ENCODE results near the gene NEAT1. TPM values are rescaled to one million over a fixed set of nuclear protein-coding genes. Genes with fewer than 3 reads are reported as not detected.
A peak's percentile ranks its signal among the peaks of the same experiment; 100 is the strongest.

NEAT1 gene
- total RNA-seq, 4 donors from 2014 or later: 42.8 to 181 (median 96.0) TPM

DNA sequence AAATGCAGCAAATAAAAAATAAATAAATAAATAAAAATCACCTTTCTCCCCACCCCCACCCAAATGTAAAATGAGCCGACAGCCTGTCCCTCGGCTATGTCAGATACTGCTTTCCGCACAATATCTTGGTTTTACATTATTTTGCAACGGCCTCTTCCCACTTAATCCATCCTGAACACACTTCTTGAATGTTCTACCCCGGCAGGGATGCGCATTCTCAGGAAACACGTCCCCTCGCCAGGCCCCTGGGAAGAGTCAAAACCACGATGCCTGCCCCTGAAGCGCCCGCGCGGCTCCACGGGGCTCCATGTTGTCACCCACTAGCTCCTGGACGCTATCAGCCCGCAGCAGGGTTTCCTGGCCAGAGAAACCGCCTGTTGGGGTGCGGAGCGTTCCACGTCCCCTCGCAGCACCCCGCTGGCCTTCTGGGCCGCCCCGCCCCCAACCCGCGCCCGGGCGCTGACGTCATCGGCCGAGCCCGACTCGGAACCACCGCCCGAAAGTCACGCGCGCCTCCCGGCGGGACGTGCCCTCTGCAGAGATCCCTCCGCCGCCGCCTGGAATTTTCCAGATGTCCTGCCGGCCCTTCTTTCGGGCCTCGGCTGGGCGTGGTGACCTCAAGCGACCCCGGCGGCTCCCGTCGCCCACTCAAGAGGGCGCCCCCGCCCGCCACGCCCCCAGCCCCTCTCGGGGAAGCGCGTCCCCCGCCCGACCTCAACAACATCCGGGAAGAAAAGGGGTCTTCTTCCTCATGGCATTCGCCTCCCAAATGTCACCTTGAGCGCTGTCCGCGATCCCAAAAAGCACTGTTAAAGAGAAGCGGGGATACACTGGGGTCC is 585 bp upstream of the NEAT1 start:
- TF ChIP-seq POLR2A (IDR thresholded peaks at IDR 0.05; ENCODE audit: low read depth) (peak; percentile 91), EP300 (IDR thresholded peaks at IDR 0.05) (peak; percentile 96), POLR2AphosphoS5 (IDR thresholded peaks at IDR 0.05) (peak in 1 of 2 donors; percentile 100)
- TF ChIP-seq, protein P1, sequence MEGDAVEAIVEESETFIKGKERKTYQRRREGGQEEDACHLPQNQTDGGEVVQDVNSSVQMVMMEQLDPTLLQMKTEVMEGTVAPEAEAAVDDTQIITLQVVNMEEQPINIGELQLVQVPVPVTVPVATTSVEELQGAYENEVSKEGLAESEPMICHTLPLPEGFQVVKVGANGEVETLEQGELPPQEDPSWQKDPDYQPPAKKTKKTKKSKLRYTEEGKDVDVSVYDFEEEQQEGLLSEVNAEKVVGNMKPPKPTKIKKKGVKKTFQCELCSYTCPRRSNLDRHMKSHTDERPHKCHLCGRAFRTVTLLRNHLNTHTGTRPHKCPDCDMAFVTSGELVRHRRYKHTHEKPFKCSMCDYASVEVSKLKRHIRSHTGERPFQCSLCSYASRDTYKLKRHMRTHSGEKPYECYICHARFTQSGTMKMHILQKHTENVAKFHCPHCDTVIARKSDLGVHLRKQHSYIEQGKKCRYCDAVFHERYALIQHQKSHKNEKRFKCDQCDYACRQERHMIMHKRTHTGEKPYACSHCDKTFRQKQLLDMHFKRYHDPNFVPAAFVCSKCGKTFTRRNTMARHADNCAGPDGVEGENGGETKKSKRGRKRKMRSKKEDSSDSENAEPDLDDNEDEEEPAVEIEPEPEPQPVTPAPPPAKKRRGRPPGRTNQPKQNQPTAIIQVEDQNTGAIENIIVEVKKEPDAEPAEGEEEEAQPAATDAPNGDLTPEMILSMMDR (IDR thresholded peaks at IDR 0.05): no peak
- no peaks in the 10 kb centered on the region for H3K9me3 ChIP-seq
- whole genome bisulfite sequencing: 2% methylated on average over 9 of the region's 68 CpGs
- peaks cover 41 to 55% (median 51%) of the 10 kb centered on the region in 4 donors for H3K4me1 ChIP-seq
- peaks cover 12 to 39% (median 18%) of the 10 kb centered on the region in 4 donors for H3K36me3 ChIP-seq
- intact Hi-C loops (cut with DNase I): loop anchor here (2.0 kb wide), 2 partner anchors 57 to 77 kb away; partner anchors contain the start of gene MALAT1
- peak; percentile 99 for DNase-seq (ENCODE audit: extremely low spot score)
- no peaks in the 10 kb centered on the region for H3K27me3 ChIP-seq
- peak overlapping the region; percentile 71 to 81 (median 74) for H3K4me3 ChIP-seq
- H3K27ac ChIP-seq (replicated peaks in 1 of 4): peak overlapping the region; percentile 97 to 99 (median 99)

DNA sequence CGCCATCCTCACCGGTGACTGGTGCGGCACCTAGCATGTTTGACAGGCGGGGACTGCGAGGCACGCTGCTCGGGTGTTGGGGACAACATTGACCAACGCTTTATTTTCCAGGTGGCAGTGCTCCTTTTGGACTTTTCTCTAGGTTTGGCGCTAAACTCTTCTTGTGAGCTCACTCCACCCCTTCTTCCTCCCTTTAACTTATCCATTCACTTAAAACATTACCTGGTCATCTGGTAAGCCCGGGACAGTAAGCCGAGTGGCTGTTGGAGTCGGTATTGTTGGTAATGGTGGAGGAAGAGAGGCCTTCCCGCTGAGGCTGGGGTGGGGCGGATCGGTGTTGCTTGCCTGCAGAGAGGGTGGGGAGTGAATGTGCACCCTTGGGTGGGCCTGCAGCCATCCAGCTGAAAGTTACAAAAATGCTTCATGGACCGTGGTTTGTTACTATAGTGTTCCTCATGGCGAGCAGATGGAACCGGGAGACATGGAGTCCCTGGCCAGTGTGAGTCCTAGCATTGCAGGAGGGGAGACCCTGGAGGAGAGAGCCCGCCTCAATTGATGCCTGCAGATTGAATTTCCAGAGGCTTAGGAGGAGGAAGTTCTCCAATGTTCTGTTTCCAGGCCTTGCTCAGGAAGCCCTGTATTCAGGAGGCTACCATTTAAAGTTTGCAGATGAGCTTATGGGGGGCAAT is 1.1 kb downstream of the NEAT1 start:
- DNase-seq (ENCODE audit: extremely low spot score): no peak
- Histone ChIP-seq H3K27ac (replicated peaks in 1 of 4) (peak overlapping the region; percentile 97 to 99 (median 99)), H3K36me3 (peaks cover 15 to 54% (median 24%) of the 10 kb centered on the region in 4 donors), H3K4me3 (peak overlapping the region; percentile 71 to 81 (median 74)), H3K4me1 (peaks cover 36 to 55% (median 51%) of the 10 kb centered on the region in 4 donors), H3K27me3 (no peaks in the 10 kb centered on the region), H3K9me3 (no peaks in the 10 kb centered on the region)
- WGBS: 2% methylated on average over 17 of the region's 19 CpGs
- TF ChIP-seq POLR2A (IDR thresholded peaks at IDR 0.05; ENCODE audit: low read depth) (no peak), POLR2AphosphoS5 (IDR thresholded peaks at IDR 0.05) (no peak), EP300 (IDR thresholded peaks at IDR 0.05) (no peak)
- TF ChIP-seq, protein P1 (IDR thresholded peaks at IDR 0.05): no peak
- intact Hi-C loops (cut with DNase I): loop anchor here (2.0 kb wide), 1 partner anchor 75 kb away; the partner anchor contains the start of gene MALAT1

DNA sequence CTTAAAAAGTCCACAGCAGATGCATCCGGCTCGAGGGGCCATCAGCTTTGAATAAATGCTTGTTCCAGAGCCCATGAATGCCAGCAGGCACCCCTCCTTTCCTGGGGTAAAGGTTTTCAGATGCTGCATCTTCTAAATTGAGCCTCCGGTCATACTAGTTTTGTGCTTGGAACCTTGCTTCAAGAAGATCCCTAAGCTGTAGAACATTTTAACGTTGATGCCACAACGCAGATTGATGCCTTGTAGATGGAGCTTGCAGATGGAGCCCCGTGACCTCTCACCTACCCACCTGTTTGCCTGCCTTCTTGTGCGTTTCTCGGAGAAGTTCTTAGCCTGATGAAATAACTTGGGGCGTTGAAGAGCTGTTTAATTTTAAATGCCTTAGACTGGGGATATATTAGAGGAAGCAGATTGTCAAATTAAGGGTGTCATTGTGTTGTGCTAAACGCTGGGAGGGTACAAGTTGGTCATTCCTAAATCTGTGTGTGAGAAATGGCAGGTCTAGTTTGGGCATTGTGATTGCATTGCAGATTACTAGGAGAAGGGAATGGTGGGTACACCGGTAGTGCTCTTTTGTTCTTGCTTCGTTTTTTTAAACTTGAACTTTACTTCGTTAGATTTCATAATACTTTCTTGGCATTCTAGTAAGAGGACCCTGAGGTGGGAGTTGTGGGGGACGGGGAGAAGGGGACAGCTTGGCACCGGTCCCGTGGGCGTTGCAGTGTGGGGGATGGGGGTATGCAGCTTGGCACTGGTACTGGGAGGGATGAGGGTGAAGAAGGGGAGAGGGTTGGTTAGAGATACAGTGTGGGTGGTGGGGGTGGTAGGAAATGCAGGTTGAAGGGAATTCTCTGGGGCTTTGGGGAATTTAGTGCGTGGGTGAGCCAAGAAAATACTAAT is 1.9 kb downstream of the NEAT1 start:
- Histone ChIP-seq H3K27ac (replicated peaks in 1 of 4) (peak overlapping the region; percentile 97 to 99 (median 99)), H3K4me3 (peak overlapping the region; percentile 71 to 81 (median 74)), H3K27me3 (no peaks in the 10 kb centered on the region), H3K9me3 (no peaks in the 10 kb centered on the region), H3K36me3 (peaks cover 15 to 54% (median 24%) of the 10 kb centered on the region in 4 donors), H3K4me1 (peaks cover 30 to 55% (median 51%) of the 10 kb centered on the region in 4 donors)
- DNase-seq (ENCODE audit: extremely low spot score): no peak
- WGBS: under 1% methylated on average over 18 of the region's 18 CpGs
- intact Hi-C loops (cut with DNase I): no loop called here
- TF ChIP-seq EP300 (IDR thresholded peaks at IDR 0.05): no peak
- peak in 1 of 2 donors; percentile 43 for TF ChIP-seq POLR2AphosphoS5 (IDR thresholded peaks at IDR 0.05)
- TF ChIP-seq, protein P1 (IDR thresholded peaks at IDR 0.05): no peak
- no peak for TF ChIP-seq POLR2A (IDR thresholded peaks at IDR 0.05; ENCODE audit: low read depth)

Data from esophagus muscularis mucosa (tissue), 4 donors.